Adrenal gland (tissue), 12 donors: Measurements from ENCODE around the gene CXCL12. TPM values are rescaled to one million over a fixed set of nuclear protein-coding genes. Genes with fewer than 3 reads are reported as not detected.

Experiments used
- DNase-seq, 7 donors: peaks; one replicate each; pipeline ENCODE4 v3.0.0-alpha.2; 2019 to 2020
- H3K27ac ChIP-seq, 5 donors: fragments of 200-600 bp; sonication (generic) in 4 of 5; 1 replicate in 3 of 5; 2 replicates in 2 of 5; pipeline versions ENCODE4 v1.5.1 to v1.8.0; 2016 to 2020; ENCODE audit warnings: mild to moderate bottlenecking in 1 of 5
- H3K27me3 ChIP-seq: fragments of 200-600 bp; 2 replicates; pipeline ENCODE4 v1.8.0; 2021
- H3K36me3 ChIP-seq, 2 donors: fragments of 200-600 bp; replicated peaks in 1 of 2; 1 replicate in 1 of 2; 2 replicates in 1 of 2; pipeline versions ENCODE4 v1.5.1 to v1.8.0; 2018 to 2022
- H3K4me1 ChIP-seq, 2 donors: fragments of 200-600 bp; replicated peaks in 1 of 2; 1 replicate in 1 of 2; 2 replicates in 1 of 2; pipeline versions ENCODE4 v1.5.1 to v1.8.0; 2018 to 2021
- H3K4me3 ChIP-seq, 4 donors: fragments of 200-600 bp; sonication (generic) in 3 of 4; one replicate each; pipeline ENCODE4 v1.5.1; 2016 to 2018
- H3K9me3 ChIP-seq, 3 donors: fragments of 200-600 bp; sonication (generic) in 1 of 3; replicated peaks in 1 of 3; 1 replicate in 2 of 3; 2 replicates in 1 of 3; pipeline versions ENCODE4 v1.5.1 to v1.8.0; 2016 to 2021
- CTCF ChIP-seq, 6 experiments: fragments of 450-650 bp in 4 of 6; fragments of 200-600 bp in 2 of 6; sonication (generic) in 1 of 6; IDR thresholded peaks; 1 replicate in 5 of 6; 2 replicates in 1 of 6; pipeline versions ENCODE4 v1.5.1 to v1.8.0; 2016 to 2021; ENCODE audit warnings: antibody characterized with exemption in 6 of 6, mild to moderate bottlenecking in 2 of 6, moderate library complexity in 1 of 6
- POLR2A ChIP-seq, 2 donors: fragments of 450-650 bp; IDR thresholded peaks; one replicate each; pipeline ENCODE4 v1.6.1; 2017; ENCODE audit warnings: antibody characterized with exemption in 2 of 2, mild to moderate bottlenecking in 2 of 2, moderate library complexity in 1 of 2
- WGBS, 4 donors: extraction: QIAGEN DNeasy Blood & Tissue Kit in 2 of 4; methylation state at CpG; one replicate each; pipeline versions ENCODE4 v1.1.5 to v1.1.7; 2013 to 2017; 5-methylcytosine and 5-hydroxymethylcytosine counted together
- intact Hi-C, 2 donors: fragments of 100-400 bp; cut with DNase I; formaldehyde crosslinking; loops; one replicate each; pipeline versions ENCODE4 v1.14.1 to v1.15.0; 2022 to 2023
- polyA plus RNA-seq, 3 donors: library from polyadenylated mRNA; stranded (reverse); fragments of 200-250 nt in 2 of 3; fragments of 350-450 nt in 1 of 3; fragmentation: Illumina TruSeq in 1 of 3; extraction: RNeasy Lipid Tissue Mini Kit (QIAGEN cat#74804) in 1 of 3; gene quantifications; one replicate each; pipeline ENCODE4 v1.2.3, GENCODE V29; 2013 to 2014
- total RNA-seq, 9 donors: library from RNA; depleted of rRNA in 4 of 9; stranded (reverse); fragments of >200 nt in 4 of 9; fragments of 120-200 nt in 1 of 9; fragmentation: NEBNext Ultra II Directional in 1 of 9; extraction: Animal tissue kit (Norgen Biotek cat#: 25700) in 1 of 9; gene quantifications; one replicate each; pipeline versions ENCODE4 v1.1.0 to v1.2.4, GENCODE V29; 2013 to 2023
- donor health status: healthy with polysubstance abuse.
- donor health status: Bipolar disorder and iron deficiency.
- donor health status: DM: yes; HTN: yes; CAD: no.
- donor health status: DM: no; HTN: no; CAD: no.
- donor health status: DM: no; HTN: no; CAD: no.
- donor health status: DM: yes; HTN: yes; CAD: no.

Gene CXCL12
- total and polyA plus RNA-seq, 12 donors: 17.5 to 193 (median 66.1) TPM

- Histone ChIP-seq H3K4me3 (no peak overlapping the region), H3K36me3 (no peaks in the 10 kb centered on the region), H3K27ac (no peak overlapping the region), H3K27me3 (no peaks in the 10 kb centered on the region), H3K9me3 (no peaks in the 10 kb centered on the region), H3K4me1 (no peaks in the 10 kb centered on the region)
- 56 to 86% (median 81%) methylated on average over 1 to 3 of the region's 3 CpGs for WGBS, 4 donors
- DNase-seq: no peak
- intact Hi-C loops: no loop called here
- TF ChIP-seq CTCF (IDR thresholded peaks at IDR 0.05): no peak
- TF ChIP-seq POLR2A (IDR thresholded peaks at IDR 0.05): no peak
Observed at GRCh38 chr10:44355630-44356029, 29.3 kb downstream of the CXCL12 start.

- Histone ChIP-seq H3K4me3 (no peak overlapping the region), H3K36me3 (no peaks in the 10 kb centered on the region), H3K27me3 (no peaks in the 10 kb centered on the region), H3K27ac (no peak overlapping the region), H3K4me1 (no peaks in the 10 kb centered on the region), H3K9me3 (no peaks in the 10 kb centered on the region)
- WGBS, 4 donors: 72 to 85% (median 78%) methylated on average over 2 of the region's 2 CpGs
- intact Hi-C loops: no loop called here
- DNase-seq: no peak
- TF ChIP-seq CTCF (IDR thresholded peaks at IDR 0.05) (no peak), POLR2A (IDR thresholded peaks at IDR 0.05) (no peak)
Observed at GRCh38 chr10:44354771-44355170, 30.1 kb downstream of the CXCL12 start.

DNA sequence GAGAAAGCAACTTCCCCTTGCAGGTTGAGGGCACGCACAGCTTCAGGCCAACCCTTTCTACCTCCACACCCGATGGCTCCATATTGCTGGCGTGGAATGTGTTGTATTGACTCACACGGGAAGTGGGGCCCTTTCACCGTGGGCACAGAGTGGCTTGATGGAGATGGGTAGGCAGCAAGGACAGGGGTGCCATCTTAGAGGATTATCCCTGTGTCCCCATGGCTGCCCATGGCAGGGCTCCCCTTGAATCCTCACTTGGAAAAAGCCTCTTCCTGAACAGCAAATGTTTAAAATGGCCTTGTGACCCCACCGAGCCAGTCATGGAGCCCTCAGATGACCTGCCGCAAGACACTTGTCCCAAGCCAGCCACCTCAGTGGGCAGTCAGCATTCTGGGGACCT is 31.2 kb downstream of the CXCL12 start:
- H3K36me3 ChIP-seq: no peaks in the 10 kb centered on the region
- TF ChIP-seq POLR2A (IDR thresholded peaks at IDR 0.05): no peak
- TF ChIP-seq CTCF (IDR thresholded peaks at IDR 0.05): no peak

GRCh38 chr10:44353128-44353390 is 31.8 kb downstream of the CXCL12 start:
- no peak overlapping the region for H3K4me3 ChIP-seq

More for the DNA sequence above, 31.2 kb downstream of the CXCL12 start:
- Histone ChIP-seq H3K27ac (no peak overlapping the region), H3K4me3 (no peak overlapping the region), H3K4me1 (no peaks in the 10 kb centered on the region), H3K9me3 (no peaks in the 10 kb centered on the region), H3K27me3 (no peaks in the 10 kb centered on the region)
- DNase-seq: no peak
- intact Hi-C loops: no loop called here
- WGBS, 4 donors: 88 to 92% (median 90%) methylated on average over 4 to 7 of the region's 7 CpGs

GRCh38 chr10:44352316-44353127 is 32.4 kb downstream of the CXCL12 start:
- 71 to 82% (median 73%) methylated on average over 8 to 11 of the region's 11 CpGs for WGBS, 4 donors
- no peaks in the 10 kb centered on the region for H3K9me3 ChIP-seq
- H3K27me3 ChIP-seq: no peaks in the 10 kb centered on the region
- TF ChIP-seq CTCF (IDR thresholded peaks at IDR 0.05) (no peak), POLR2A (IDR thresholded peaks at IDR 0.05) (no peak)
- no peaks in the 10 kb centered on the region for H3K36me3 ChIP-seq
- peak in 3 of 7 donors; percentile 20 to 51 (median 25) for DNase-seq
- no peak overlapping the region for H3K27ac ChIP-seq
- H3K4me3 ChIP-seq: no peak overlapping the region
- intact Hi-C loops: no loop called here
- H3K4me1 ChIP-seq: no peaks in the 10 kb centered on the region

More at GRCh38 chr10:44353128-44353390, 31.8 kb downstream of the CXCL12 start:
- 86 to 93% (median 89%) methylated on average over 4 of the region's 4 CpGs for WGBS, 4 donors
- Histone ChIP-seq H3K27ac (no peak overlapping the region), H3K4me1 (no peaks in the 10 kb centered on the region), H3K9me3 (no peaks in the 10 kb centered on the region), H3K36me3 (no peaks in the 10 kb centered on the region), H3K27me3 (no peaks in the 10 kb centered on the region)
- no peak for TF ChIP-seq POLR2A (IDR thresholded peaks at IDR 0.05)
- intact Hi-C loops: no loop called here
- no peak for DNase-seq
